Heart left ventricle (tissue), 13 donors: ENCODE measurements around the gene TMEM181.

Experiments used
- CTCF ChIP-seq, 12 donors: fragments of 200-600 bp; sonication (generic) in 4 of 12; IDR thresholded peaks; one replicate each; pipeline versions ENCODE4 v1.5.0 to v1.8.0; 2018 to 2022; ENCODE audit warnings: antibody characterized with exemption in 12 of 12, mild to moderate bottlenecking in 5 of 12
- POLR2A ChIP-seq, 2 donors: fragments of 450-650 bp; IDR thresholded peaks; one replicate each; pipeline ENCODE4 v1.6.1; 2017; ENCODE audit warnings: antibody characterized with exemption in 2 of 2, mild to moderate bottlenecking in 2 of 2, moderate library complexity in 2 of 2
- donor health status: ischemic (EF 13 %, LVEDD 7.1; RV severe dilation, severe dysfunction).
- donor health status: DM: no; HTN: yes; CAD: no.
- donor health status: DM: no; HTN: no; CAD: no.
- donor health status: ischemic (EF 25% LVEDD 6.9; RV normal size, moderate dysfunction).
- donor health status: ischemic (EF 25% LVEDD 5.7; RV mildly dilated, moderate dysfunction).
- donor health status: ischemic (EF 35%, LVEDD 5.7; RV mildly dilated, moderate dysfunction).
- donor health status: nonischemic (EF 11% LVEDD 7.7; RV severe dilation, severe dysfunction).
- donor health status: DM: yes; HTN: yes; CAD: no.
- donor health status: PGD.
- donor health status: ischemic (EF 29% LVEDD 5.4; RV normal size, mild dysfunction).
- donor health status: nonischemic (EF 23%, LVEDD 6.1; RV moderate dilation, normal function).

GRCh38 chr6:158647501-158647900 lies 87.6 kb downstream of the TMEM181 start:
- TF ChIP-seq CTCF (IDR thresholded peaks at IDR 0.05) (no peak), POLR2A (IDR thresholded peaks at IDR 0.05) (no peak)
